Esophagus muscularis mucosa (tissue), 3 donors: ENCODE data around the gene SPARC.

Experiments used
- POLR2AphosphoS5 ChIP-seq, 2 donors: sonication (generic); formaldehyde crosslinking; IDR thresholded peaks; one replicate each; pipeline ENCODE4 v1.6.1; 2017; ENCODE audit warnings: antibody characterized with exemption in 2 of 2
- TF ChIP-seq, protein P1 (sequence below), 3 experiments: fragments of 200-600 bp in 2 of 3; fragments of 450-650 bp in 1 of 3; sonication (generic) in 2 of 3; IDR thresholded peaks; one replicate each; pipeline ENCODE4 v1.5.1; 2017 to 2019; ENCODE audit warnings: antibody characterized with exemption in 3 of 3, mild to moderate bottlenecking in 2 of 3, moderate library complexity in 1 of 3

DNA sequence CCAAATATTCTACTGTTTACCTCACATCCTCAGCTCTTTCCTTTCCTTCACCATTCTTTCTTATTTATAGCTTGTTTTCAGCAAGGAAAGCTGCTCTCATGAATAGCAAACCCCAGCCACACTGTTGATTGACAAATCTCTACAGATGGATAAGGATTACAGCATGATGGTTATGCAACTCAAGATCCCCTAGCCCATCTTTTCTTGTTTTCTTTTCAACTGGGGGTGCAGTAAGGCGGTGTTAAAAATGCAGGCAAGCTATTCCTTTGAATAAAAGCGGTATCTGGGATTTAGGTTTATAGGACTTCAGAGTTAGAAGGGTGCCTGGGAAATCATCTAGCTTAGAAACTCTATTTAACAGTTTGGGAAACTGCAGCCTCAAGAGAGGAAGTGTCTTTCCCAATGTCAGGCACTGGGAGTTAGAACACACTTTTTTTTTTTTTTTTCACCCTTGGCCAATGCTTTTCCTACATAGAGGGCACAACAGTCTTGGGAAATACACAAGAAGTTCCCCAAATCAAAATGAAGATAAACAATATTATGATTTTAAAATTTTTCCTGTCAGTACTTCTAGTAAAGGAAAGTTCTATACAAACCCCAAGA is 2.6 kb downstream of the SPARC start:
- TF ChIP-seq, protein P1, sequence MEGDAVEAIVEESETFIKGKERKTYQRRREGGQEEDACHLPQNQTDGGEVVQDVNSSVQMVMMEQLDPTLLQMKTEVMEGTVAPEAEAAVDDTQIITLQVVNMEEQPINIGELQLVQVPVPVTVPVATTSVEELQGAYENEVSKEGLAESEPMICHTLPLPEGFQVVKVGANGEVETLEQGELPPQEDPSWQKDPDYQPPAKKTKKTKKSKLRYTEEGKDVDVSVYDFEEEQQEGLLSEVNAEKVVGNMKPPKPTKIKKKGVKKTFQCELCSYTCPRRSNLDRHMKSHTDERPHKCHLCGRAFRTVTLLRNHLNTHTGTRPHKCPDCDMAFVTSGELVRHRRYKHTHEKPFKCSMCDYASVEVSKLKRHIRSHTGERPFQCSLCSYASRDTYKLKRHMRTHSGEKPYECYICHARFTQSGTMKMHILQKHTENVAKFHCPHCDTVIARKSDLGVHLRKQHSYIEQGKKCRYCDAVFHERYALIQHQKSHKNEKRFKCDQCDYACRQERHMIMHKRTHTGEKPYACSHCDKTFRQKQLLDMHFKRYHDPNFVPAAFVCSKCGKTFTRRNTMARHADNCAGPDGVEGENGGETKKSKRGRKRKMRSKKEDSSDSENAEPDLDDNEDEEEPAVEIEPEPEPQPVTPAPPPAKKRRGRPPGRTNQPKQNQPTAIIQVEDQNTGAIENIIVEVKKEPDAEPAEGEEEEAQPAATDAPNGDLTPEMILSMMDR (IDR thresholded peaks at IDR 0.05) = no peak
- no peak for TF ChIP-seq POLR2AphosphoS5 (IDR thresholded peaks at IDR 0.05)
